HG03095 (cell line): ENCODE results near the gene DNAJC7.
"Not testable (repeated sequence)": the region's sequence is repeated elsewhere in the genome, so short reads cannot be mapped to it uniquely, and the experiment has no call there.

Experiments
- ATAC-seq: cut with Tn5 transposase; IDR thresholded peaks from one replicate; pipeline ENCODE4 v1.9.1; 2021; ENCODE audit warnings: moderate library complexity; ENCODE audit not compliant: unreplicated experiment

DNAJC7 gene

DNA sequence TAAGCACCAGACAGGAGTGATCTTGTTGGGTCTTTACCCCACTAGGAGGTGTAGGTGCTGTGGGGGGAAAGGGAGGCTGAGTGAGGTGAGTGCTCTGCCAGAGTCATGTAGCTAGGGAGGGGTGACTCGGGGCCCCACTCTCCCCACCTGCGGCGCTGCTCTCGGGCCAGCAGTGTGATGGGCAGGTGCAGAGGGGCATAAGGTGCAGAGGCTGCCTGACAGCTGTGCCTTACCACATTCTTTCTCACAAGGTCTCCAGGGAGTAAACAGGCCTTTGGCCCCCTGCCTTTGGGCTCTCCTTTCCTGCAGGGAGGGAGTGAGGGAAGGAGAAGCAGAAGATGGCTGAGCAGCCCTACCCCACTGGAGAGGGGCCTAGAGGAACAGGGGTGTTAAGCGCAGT lies 55.1 kb downstream of the DNAJC7 start:
- no peak for ATAC-seq

DNA sequence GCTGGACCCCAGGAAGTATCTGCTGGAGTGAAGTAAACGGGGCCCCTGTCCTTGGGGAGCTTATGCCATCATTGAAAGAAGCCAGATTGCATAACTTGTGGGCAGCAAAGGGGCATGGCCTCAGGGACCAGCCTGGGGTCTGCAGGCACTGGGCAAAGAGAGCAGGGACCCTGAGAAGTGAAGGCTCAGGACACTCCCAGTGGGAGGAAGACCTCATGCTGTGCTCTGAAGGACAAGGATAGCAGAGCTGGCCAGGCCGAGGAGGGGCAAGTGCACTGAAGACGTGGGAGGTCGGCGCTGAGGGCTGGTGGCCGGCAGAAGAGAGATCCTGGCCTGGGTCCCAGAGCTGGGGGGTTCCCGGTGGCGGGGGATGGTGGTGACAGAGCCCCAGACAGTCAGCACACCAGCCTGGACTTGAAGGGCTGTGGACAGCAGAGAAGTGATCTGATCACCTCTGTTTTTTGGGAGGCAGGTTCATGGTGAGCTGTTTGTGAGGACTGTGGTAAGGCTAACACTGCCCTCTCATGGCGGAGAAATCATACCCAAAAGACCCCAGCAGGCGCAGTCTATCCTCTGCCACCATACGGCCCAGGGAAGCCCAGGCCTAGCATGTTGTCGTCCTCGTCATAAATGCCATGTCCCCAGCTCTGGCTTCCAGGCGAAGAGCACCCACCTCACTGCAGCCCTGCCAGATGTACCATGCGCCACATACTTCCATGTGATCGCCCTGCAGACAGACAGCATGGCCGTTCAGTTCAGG lies 57.7 kb downstream of the DNAJC7 start:
- no peak for ATAC-seq

DNA sequence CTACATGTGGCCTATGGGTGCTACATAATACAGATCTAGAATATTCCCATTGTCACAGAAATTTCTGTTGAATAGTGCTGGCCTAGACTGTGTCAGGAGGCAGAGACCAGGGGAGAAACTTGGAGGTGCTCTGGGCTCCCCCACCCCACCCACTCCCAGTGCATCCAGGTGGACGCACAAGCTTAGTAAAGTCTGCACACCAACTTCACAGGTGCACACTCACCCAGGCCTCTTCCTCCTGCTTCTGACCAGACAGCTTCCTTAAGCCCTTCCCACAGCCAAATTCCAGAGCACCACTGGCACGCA lies 58.3 kb downstream of the DNAJC7 start:
- ATAC-seq = no peak

DNA sequence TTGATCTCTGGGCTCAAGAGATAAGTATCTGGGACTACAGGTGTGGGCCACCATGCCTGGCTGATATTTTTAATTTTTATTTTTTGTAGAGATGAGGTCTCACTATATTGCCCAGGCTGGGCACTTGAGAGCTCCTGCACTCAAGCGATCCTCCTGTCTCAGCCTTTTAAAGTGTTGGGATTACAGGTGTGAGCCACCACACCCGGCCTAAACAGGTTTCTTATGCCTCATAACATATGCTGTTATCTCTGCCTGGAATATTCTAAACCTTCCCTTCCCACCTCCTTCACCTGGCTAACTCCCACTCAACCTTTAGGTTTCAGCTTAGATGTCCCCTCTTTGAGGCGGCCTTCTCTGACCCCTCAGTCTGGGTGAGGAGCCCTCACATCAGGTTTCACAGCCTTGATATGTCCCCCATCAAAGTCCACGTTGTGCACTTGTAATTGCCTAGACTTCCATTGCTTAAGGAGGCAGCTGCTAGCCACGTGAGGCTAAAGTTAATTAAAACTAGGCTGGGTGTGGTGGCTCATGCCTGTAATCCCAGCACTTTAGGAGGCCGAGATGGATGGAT lies 59.3 kb downstream of the DNAJC7 start:
- ATAC-seq = no peak

DNA sequence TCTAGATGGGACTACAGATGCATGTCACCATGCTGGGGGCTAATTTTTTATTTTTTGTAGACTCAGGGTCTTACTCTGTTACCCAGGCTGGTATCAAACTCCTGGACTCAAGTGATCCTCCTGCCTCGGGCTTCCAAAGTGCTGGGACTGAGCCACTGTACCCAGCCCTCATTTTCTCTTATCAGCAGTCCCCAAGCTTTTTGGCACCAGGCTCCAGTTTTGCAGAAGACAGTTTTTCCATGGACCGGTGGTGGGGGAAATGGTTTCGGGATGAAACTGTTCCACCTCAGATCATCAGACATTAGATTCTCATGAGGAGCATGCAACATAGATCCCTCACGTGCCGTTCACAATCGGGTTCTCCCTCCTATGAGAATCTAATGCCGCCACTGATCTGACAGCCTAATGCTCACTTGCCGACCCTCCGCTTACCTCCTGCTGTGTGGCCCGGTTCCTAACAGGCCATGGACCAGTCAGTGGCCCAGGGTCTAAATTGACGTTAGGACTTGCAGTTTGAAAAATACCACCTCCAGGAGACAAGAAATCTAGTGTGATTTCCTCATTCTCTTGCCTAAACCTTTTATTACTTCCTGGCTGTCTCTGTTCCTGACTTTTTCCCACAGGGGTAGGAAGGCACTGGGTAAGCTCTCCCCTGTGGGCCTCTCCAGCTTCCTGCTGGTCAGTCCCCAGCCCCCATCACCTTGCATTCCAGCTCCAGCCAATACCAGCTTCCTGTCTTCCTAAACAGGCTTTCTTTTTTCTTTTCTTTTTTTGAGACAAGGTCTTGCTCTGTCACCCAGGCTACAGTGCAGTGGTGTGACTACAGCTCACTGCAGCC lies 60.0 kb downstream of the DNAJC7 start:
- no peak for ATAC-seq

DNA sequence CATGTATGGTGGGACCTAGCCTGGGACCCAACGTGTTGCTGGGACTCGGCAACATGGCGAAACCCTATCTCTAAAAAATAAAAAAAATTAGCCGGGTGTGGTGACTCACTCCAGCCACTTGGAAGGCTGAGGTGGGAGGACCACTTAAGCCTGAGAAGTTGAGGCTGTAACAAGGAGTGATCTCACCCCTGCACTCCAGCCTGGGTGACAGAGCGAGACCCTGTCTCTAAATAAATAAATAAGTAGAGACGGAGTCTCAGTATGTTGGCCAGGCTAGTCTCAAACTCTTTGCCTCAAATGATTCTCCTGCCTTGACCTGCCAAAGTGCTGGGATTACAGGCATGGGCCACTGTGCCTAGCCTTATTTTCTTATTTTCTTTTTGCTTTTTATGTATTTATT lies 60.7 kb downstream of the DNAJC7 start:
- ATAC-seq = no peak

DNA sequence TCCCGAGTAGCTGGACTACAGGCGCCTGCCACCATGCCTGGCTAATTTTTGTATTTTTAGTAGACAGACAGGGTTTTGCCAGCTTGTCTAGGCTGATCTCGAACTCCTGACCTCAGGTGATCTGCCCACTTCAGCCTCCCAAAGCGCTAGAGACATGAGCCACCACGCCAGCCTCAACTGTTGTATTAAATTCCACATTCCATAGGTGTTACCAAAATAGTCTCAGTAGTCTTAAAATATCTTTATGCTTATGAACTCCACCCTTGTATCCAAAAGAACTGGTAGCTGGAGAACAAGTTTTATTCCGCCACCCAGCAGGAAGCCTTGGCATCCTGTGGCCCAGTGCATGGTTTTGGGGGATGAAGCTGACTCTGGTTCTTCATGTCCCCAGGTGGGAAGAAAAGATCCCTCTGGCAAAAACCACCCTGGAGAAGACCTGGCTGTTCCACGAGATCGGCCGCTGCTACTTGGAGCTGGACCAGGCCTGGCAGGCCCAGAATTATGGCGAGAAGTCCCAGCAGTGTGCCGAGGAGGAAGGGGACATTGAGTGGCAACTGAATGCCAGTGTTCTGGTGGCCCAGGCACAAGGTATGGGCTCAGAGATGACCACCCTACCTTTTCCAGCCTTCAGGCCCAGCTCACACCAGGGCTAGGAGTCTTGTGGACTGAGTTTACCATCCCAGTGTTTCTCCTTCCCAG lies 68.3 kb downstream of the DNAJC7 start:
- ATAC-seq = no peak

DNA sequence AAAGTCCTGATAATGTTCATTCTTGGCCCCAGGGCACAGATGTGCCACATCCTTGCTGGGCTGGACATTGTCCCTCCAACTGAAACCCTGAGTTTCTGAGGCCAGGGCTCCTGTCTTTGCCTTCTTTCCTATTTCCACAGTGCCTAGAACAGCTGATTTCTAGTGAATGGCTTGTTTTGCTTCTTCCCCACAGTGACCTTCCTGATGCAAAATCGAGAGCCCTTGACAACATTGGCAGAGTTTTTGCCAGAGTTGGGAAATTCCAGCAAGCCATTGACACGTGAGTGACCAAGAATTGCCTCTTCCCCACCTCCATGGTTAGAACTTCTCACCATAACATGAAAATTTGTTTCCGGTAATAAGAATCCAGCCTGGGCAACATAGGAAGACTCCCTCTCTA lies 72.3 kb downstream of the DNAJC7 start:
- ATAC-seq = no peak

DNA sequence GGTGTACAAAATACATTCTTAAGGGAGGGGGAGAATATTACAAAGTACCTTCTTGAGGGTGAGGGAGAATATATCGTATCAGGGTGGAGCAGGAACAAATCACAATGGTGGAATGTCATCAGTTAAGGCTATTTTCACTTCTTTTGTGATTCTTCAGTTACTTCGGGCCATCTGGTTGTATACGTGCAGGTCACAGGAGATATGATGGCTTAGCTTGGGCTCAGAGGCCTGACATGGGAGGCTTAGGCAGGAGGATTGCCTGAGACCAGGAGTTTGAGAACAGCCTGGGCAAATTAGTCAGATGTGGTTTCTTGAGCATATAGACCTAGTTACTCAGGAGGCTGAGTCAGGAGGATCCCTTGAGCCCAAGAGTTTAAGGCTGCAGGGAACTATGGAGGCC lies 73.7 kb downstream of the DNAJC7 start:
- ATAC-seq = no peak

DNA sequence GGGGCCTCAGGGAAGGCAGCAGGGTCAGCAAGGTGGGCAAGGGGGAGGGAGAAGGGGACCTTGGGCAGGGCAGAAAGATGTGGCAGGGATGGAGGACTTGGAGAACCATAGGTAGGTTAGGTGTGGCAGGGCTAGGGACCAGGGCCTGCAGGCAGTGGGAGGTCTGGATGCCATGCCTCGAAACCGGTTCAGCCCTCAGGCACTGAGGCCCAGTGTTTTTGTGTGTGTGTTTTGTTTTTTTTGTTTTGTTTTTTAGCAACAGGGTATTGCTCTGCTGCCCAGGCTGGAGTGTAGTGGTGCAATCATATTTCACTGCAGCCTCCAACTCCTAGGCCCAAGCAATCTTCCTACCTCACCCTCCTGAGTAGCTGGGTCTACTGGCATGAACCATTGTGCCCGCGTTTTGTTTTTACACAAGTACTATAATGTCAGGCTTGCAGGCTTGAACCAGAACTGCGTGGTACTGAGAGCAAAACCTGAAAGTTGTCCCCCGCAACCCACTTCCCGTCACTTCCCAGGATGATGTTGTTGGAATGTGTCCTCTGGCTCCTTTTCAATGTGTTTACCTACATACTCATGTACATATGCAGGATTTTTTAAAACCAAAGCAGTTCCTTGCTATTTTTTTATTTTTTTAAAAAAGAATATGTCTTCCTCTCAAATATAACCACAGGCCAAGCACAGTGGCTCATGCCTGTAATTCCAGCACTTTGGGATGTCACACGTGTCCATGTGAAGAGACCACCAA lies 74.4 kb downstream of the DNAJC7 start:
- ATAC-seq = no peak

DNA sequence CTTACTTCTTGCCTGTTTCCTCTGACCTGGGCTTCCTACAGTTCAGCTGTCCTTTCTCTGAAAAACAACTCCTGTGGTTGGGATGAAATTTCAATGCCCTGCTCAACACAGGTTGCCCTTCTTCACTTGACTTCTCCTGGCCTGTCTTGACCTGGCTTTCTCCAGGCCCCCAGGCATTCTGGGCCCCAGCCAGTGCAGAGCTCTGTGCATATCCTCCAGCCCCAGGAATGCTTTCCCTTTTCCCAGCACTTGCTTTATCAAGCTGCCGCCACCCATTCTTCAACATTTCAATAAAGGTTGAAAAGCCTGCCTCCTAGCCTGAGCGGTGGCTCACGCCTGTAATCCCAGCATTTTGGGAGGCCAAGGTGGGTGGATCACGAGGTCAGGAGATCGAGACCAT lies 76.1 kb downstream of the DNAJC7 start:
- no peak for ATAC-seq

DNA sequence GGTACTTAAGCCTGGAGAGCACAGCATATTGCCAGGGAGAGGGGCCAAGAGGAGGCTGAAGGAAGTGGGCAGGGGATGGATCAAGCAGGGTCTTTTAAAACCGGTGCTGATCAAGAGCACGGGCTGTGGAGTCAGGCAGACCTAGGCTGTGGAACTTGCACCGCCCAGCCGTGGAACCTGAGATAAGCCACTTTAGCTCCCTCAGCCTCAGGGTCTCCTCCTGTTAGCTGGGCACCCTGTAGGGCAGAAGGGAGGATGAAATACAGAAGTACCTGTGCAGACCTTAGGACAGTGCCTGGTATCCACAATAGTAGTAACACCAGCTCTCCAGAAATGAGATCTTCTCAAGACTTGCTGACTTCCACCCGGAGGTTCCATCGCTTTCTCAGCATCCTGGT lies 77.5 kb downstream of the DNAJC7 start:
- ATAC-seq = no peak

DNA sequence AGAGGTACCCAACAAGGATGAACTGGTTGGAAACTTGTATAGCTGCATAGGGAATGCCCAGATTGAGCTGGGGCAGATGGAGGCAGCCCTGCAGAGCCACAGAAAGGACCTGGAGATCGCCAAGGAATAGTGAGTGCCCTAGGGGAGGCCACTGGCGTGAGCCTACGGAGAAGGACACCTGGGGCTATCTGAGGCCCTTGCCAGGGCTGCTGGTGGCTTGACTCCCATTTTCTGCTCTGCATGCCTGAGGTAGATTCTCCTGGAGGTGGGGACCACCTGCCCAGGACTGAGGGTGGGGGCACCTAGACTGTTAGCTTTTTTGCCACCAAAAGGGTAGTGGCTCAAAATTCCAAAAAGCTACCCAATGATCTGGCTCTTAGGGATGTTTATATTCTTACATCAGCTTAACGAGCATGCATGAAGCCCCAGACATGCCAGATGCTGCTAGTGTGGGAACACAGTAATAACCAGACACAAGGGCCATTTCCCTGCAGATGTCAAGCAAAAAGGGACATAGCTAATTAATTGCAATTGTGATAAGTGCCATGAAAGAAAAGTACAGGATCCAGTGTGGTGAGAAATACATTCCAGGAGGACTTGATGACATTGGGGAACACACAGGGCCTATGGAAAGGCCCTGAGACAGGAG lies 78.1 kb downstream of the DNAJC7 start:
- ATAC-seq = no peak

DNA sequence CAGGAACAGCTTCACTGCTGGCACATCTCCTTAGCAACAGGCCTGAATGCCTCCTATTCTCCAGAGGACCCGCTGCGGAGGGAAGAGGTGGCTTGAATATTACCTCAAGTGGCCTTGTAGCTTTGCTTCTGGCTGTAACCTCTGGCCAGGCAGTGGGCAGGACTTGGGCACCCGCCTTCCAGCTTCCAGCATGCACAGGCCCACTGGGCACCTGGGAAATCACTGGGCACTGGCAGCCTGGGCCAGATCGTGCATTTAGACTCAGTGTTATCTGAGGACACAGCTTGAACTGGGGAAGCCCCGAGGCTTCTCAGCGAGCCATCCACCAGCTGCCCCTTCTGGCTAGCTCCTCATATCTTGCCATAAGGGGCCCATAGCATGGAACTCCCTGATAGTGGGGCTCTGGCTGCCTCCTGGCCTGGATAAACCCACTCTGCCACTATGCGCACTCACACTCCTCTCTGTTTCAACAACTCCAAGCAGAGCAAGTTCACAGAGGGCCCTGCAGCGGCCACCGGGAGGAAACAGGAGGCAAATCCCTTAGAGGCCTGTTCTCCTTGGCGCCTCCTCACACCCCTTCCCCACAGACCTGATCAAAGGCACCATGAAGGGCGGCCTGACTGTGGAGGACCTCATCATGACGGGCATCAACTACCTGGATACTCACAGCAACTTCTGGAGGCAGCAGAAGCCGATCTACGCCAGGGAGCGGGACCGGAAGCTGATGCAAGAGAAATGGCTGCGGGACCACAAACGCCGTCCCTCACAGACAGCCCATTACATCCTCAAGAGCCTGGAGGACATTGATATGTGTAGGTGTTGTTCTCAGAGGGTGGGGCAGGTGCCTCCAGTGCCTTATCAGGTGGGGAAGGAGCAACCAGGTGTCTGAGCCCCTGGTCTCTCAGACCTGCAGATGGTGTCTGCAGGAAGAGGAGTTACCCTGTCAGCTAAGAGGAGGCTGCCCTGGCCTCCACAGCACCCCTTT lies 79.0 kb downstream of the DNAJC7 start:
- no peak for ATAC-seq

DNA sequence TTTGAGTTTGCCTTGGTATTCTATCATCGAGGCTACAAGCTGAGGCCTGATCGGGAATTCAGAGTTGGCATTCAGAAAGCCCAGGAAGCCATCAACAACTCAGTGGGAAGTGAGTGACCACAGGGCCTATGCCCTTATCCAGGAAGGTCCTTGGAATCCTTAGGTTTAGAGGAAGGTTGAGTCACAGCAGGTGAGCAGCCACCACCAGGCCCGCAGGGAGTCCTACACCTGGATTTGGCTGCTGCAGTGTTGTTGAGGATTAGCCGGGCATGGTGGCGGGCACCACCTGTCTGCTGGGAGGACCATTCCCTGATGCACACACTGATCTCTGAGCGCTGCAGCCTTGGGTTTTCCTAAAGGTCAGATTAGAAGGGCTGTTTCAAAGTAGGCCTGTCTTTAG lies 81.6 kb downstream of the DNAJC7 start:
- no peak for ATAC-seq

DNA sequence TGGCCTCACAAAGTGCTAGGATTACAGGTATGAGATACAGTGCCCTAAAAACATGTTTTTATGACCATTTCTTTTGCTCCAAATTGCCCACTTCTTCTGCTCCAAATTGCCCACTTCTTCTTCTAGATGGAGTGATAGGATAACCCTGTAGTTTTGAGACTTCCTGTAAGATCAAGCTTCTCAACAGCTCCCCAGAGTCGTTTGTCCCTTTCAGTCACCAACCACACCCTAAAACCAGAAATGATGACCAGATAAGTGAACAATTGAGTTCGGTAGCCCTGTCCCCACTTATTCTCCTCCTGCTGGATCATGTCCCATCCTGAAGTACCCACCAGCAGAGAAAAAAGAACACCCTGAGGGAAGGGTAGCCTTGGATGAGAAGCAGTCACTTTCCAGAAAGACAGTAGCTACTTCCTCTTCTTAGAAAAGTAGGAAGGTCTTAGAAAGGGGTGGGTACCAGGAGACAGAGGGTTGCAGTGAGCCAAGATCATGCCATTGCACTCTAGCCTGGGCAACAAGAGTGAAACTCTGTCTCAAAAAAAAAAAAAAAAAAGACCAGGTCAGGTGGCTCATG lies 84.3 kb downstream of the DNAJC7 start:
- ATAC-seq = no peak

DNA sequence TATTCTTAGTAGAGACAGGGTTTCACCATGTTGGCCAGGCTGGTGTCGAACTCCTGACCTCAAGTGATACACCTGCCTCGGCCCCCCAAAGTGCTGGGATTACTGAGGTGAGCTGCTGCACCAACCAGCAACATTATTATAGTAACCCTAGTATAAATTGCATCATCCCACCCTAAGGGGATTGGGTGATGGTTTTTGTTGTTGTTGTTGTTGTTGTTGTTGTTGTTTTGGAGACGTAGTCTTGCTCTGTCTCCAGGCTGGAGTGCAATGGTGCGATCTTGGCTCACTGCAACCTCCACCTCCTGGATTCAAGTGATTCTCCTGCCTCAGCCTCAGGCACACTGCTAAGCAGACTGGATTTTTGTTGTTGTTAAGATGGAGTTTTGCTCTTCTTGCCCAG lies 85.5 kb downstream of the DNAJC7 start:
- ATAC-seq = not testable (repeated sequence)

DNA sequence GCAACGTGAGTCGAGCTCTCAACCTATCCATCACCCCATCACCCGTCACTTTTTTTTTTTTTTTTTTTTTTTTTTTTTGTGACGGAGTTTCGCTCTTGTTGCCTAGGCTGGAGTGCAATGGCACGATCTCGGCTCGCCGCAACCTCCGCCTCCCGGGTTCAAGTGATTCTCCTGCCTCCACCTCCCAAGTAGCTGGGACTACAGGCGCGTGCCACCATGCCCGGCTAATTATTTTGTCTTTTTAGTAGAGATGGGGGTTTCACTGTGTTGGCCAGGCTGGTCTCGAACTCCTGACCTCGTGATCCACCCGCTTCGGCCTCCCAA lies 86.4 kb downstream of the DNAJC7 start:
- ATAC-seq = not testable (repeated sequence)
